ENCODE data around the gene NPHP4.
"Not testable (repeated sequence)": the region's sequence is repeated elsewhere in the genome, so short reads cannot be mapped to it uniquely, and the experiment has no call there.

DNA sequence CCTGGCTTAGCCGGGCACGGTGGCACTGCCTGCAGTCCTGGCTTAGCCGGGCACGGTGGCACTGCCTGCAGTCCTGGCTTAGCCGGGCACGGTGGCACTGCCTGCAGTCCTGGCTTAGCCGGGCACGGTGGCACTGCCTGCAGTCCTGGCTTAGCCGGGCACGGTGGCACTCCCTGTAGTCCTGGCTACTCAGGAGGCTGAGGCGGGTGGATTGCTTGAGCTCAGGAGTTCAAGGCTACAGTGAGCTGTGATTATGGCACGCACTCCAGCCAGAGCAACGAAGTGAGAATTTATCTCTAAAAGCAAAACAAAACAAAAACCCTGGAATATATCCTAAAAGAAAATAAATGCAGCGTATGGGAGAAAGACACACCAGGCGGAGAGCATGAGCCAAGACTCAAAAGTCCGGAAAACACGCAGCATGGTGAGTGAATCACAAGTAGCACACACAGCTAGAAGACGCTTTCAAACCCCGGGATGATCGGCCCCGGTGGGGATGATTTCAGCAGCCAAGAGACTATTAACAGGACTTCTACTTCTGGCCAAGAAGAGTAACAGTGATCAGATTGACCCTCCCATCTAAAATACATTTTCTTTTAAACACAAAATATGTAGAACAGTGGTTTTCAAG, 69.4 kb downstream of the NPHP4 start:
- TF ChIP-seq, protein P1, sequence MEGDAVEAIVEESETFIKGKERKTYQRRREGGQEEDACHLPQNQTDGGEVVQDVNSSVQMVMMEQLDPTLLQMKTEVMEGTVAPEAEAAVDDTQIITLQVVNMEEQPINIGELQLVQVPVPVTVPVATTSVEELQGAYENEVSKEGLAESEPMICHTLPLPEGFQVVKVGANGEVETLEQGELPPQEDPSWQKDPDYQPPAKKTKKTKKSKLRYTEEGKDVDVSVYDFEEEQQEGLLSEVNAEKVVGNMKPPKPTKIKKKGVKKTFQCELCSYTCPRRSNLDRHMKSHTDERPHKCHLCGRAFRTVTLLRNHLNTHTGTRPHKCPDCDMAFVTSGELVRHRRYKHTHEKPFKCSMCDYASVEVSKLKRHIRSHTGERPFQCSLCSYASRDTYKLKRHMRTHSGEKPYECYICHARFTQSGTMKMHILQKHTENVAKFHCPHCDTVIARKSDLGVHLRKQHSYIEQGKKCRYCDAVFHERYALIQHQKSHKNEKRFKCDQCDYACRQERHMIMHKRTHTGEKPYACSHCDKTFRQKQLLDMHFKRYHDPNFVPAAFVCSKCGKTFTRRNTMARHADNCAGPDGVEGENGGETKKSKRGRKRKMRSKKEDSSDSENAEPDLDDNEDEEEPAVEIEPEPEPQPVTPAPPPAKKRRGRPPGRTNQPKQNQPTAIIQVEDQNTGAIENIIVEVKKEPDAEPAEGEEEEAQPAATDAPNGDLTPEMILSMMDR (IDR thresholded peaks at IDR 0.05), result not testable (repeated sequence)
- TF ChIP-seq POLR2A (IDR thresholded peaks at IDR 0.05), result not testable (repeated sequence)

Measured in lower leg skin (tissue), 3 donors.